NT2/D1 (cell line): ENCODE data around the gene ROPN1.
"Not testable (repeated sequence)": the region's sequence is repeated elsewhere in the genome, so short reads cannot be mapped to it uniquely, and the experiment has no call there.

Source experiments
- DNase-seq: peaks from one replicate; pipeline ENCODE4 v3.0.0-alpha.2; 2011; ENCODE audit warnings: low read depth, low spot score
- H3K27me3 ChIP-seq: 2 replicates; pipeline ENCODE4 v1.6.0; 2011; ENCODE audit warnings: mild to moderate bottlenecking; ENCODE audit not compliant: insufficient read length, insufficient read depth
- H3K36me3 ChIP-seq: 2 replicates; pipeline ENCODE4 v1.6.1; 2011; ENCODE audit warnings: mild to moderate bottlenecking, low read length, mixed read lengths; ENCODE audit not compliant: insufficient read depth, insufficient read length
- H3K4me1 ChIP-seq: 2 replicates; pipeline ENCODE4 v1.5.1; 2011; ENCODE audit not compliant: insufficient read depth, insufficient read length
- H3K4me3 ChIP-seq: 2 replicates; pipeline ENCODE4 v1.5.1; 2011; ENCODE audit warnings: low read depth; ENCODE audit not compliant: insufficient read length
- H3K9ac ChIP-seq: 2 replicates; pipeline ENCODE4 v1.6.0; 2011; ENCODE audit warnings: low read depth; ENCODE audit not compliant: insufficient read length
- H3K9me3 ChIP-seq: 2 replicates; pipeline ENCODE4 v1.5.1; 2011; ENCODE audit warnings: mild to moderate bottlenecking, low read length; ENCODE audit not compliant: insufficient read depth
- SUZ12 ChIP-seq: IDR thresholded peaks from 2 replicates; pipeline ENCODE4 v1.6.1; 2011; ENCODE audit not compliant: insufficient read length, insufficient read depth; ENCODE audit errors: extremely low read depth
- YY1 ChIP-seq: IDR thresholded peaks from 2 replicates; pipeline ENCODE4 v1.6.1; 2011; ENCODE audit not compliant: insufficient read length, insufficient read depth
- ZNF274 ChIP-seq: IDR thresholded peaks from 2 replicates; pipeline ENCODE4 v1.6.1; 2011; ENCODE audit warnings: mild to moderate bottlenecking, low read depth, low read length

The ROPN1 gene

GRCh38 chr3:123971406-123971805 is 20.5 kb downstream of the ROPN1 start:
- no peak overlapping the region for H3K9ac ChIP-seq
- no peak for TF ChIP-seq SUZ12
- no peak for TF ChIP-seq ZNF274
- no peak for TF ChIP-seq YY1
- H3K9me3 ChIP-seq: no peaks in the 10 kb centered on the region
- no peaks in the 10 kb centered on the region for H3K27me3 ChIP-seq
- H3K4me1 ChIP-seq: no peaks in the 10 kb centered on the region
- H3K4me3 ChIP-seq: no peak overlapping the region
- H3K36me3 ChIP-seq: no peaks in the 10 kb centered on the region
- no peak for DNase-seq

DNA sequence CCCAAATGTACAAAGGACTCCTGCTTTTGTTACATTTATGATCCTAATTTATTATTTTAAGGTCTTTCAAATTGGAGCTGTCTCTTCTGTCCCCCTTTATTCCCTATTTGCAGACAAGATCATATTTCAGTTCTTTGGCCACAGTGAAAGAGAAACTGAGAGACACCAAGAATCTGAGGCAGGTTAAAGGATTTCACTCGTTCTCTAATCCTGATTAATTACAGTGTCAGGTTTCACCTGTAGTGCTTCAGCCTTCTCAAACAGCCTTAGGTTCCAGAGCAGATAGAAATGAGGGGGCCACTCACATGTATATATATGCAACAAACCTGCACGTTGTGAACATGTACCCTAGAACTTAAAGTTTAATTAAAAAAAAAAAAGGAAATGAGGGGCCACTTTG is 24.7 kb downstream of the ROPN1 start:
- H3K9ac ChIP-seq, H3K9me3 ChIP-seq, DNase-seq, H3K36me3 ChIP-seq, H3K4me1 ChIP-seq, H3K4me3 ChIP-seq, H3K27me3 ChIP-seq: not testable (repeated sequence)

DNA sequence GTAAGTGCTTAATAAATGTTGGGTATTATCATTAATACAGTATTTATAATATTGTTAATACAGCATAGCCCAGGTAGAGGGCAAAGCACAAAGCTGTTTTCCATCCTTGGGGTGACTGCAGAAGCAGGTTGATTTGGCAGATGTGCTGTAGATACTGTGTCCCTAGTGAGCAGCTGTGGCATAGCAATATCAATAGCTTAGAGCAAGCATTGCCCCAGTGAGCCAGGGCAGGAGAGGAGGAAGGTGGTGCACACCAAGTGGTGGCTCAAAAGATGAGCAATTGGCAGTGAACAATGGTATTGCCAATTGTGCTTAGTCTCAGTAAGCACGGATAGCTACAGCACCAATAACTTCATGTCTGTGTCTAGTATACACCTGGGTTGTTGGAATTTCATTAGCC is 25.1 kb downstream of the ROPN1 start:
- not testable (repeated sequence) for H3K4me1 ChIP-seq, H3K36me3 ChIP-seq, H3K4me3 ChIP-seq

GRCh38 chr3:123964793-123965192 is 27.1 kb downstream of the ROPN1 start:
- not testable (repeated sequence) for H3K9me3 ChIP-seq

More for the DNA sequence above, 25.1 kb downstream of the ROPN1 start:
- not testable (repeated sequence) for H3K9me3 ChIP-seq, H3K9ac ChIP-seq, DNase-seq
- H3K27me3 ChIP-seq: peaks cover 14% of the 10 kb centered on the region

GRCh38 chr3:123961508-123961856 is 30.4 kb downstream of the ROPN1 start:
- peaks cover 18% of the 10 kb centered on the region for H3K27me3 ChIP-seq
- peak overlapping the region; percentile 0 for H3K9ac ChIP-seq
- peak overlapping the region; percentile 25 for H3K4me3 ChIP-seq
- no peaks in the 10 kb centered on the region for H3K4me1 ChIP-seq
- no peak for DNase-seq
- no peaks in the 10 kb centered on the region for H3K9me3 ChIP-seq
- no peak for TF ChIP-seq ZNF274
- H3K36me3 ChIP-seq: peaks cover 5% of the 10 kb centered on the region

More at GRCh38 chr3:123964793-123965192, 27.1 kb downstream of the ROPN1 start:
- H3K36me3 ChIP-seq, H3K9ac ChIP-seq, H3K4me1 ChIP-seq, H3K4me3 ChIP-seq, DNase-seq: not testable (repeated sequence)
- H3K27me3 ChIP-seq: peaks cover 18% of the 10 kb centered on the region

DNA sequence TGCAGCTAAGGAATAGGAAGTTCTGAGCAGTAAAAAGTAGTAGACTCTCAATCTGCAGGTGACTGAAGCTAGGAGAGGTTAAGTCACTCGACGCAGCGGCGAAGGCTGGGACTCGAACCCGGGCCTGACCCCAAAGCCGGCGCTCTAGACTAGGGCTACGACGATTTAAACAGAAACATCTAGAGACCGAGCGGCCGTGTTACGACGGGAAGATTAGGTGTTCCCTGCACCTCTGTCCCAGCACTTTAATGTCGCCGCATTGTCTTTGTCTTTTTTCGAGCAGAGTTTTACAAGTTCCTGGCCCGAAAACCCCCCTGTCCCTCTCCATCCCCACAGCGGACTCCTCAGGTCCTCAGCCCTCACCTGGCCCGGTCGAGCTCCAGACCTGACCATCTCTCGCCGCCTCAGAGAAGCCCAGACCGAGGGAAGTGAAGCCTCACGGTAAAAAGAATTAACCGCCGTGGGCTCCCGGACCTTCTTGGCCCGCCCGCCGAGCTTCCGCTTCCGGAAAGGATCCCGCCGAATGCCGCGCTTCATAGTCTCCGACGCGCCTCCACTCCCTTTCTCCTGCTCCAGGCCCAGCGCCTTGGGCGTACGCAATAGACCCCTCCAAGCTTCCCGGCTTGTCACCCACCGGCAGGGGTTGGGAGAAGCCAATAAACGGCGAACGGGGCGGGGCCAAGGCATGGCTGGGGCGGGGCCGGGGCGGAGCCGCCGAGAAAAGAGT is 31.0 kb downstream of the ROPN1 start, which contains the start of gene CCDC14:
Gene CCDC14 (minus strand): TSS at position 449 of the 727 bp plus-strand sequence. CDS start 56 bp downstream, at position 393.
- peak; percentile 96 for DNase-seq
- H3K9me3 ChIP-seq: no peaks in the 10 kb centered on the region
- no peak for TF ChIP-seq ZNF274
- peaks cover 10% of the 10 kb centered on the region for H3K36me3 ChIP-seq
- H3K9ac ChIP-seq: peak within 1 kb of the TSS; percentile 96
- H3K4me1 ChIP-seq: no peaks in the 10 kb centered on the region
- H3K27me3 ChIP-seq: peaks cover 18% of the 10 kb centered on the region
- H3K4me3 ChIP-seq: peak within 1 kb of the TSS; percentile 90

- no peaks in the 10 kb centered on the region for H3K9me3 ChIP-seq
- no peaks in the 10 kb centered on the region for H3K27me3 ChIP-seq
- no peaks in the 10 kb centered on the region for H3K4me1 ChIP-seq
- DNase-seq: no peak
- no peak overlapping the region for H3K9ac ChIP-seq
- no peak overlapping the region for H3K4me3 ChIP-seq
- TF ChIP-seq YY1: no peak
- TF ChIP-seq ZNF274: no peak
- TF ChIP-seq SUZ12: no peak
- peaks cover 72% of the 10 kb centered on the region for H3K36me3 ChIP-seq
These were observed 38.2 kb downstream of the ROPN1 start for GRCh38 chr3:123953735-123954134.

DNA sequence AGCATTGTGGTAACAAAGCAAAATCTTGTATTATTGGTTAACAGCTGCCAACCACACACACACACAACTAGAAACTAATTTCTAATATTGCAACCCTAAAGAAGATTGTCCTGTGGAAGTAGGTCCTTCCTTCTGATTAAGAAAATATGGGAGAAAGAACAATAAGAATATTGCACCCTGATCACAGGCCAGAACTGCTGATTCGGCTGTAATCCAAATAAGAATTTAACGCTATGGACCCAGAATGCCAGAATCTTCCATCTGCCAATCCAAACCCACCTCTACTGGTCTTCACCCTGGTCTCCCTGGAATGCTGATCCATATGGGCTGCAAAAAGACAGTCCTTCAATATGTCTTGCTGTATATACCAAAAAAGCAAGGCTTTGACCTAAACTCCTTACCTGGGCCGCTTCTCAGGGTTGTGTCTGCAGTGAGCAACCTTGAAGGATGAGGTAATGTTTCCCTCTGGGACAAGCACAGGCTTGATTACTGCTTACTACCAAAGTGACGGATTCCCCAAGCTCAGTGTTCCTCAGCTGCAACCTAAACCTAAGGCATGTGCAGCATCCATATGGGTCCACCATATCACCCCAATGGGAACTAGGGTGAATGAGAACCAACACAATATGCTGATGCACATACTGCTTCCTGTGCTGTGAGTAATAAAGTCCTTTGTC is 38.9 kb downstream of the ROPN1 start:
- Histone ChIP-seq H3K9me3 (no peaks in the 10 kb centered on the region), H3K9ac (no peak overlapping the region), H3K4me1 (no peaks in the 10 kb centered on the region), H3K27me3 (no peaks in the 10 kb centered on the region), H3K36me3 (peaks cover 78% of the 10 kb centered on the region), H3K4me3 (no peak overlapping the region)
- TF ChIP-seq YY1 (no peak), ZNF274 (no peak), SUZ12 (no peak)
- no peak for DNase-seq
